ENCODE measurements around the gene RNF43. TPM values are rescaled to one million over a fixed set of nuclear protein-coding genes. Genes with fewer than 3 reads are reported as not detected.

RNF43 gene
- total RNA-seq, 4 donors from 2014 or later: 6.4 to 13.8 (median 8.1) TPM

GRCh38 chr17:58376472-58377000 lies 40.8 kb downstream of the RNF43 start:
- no peak for DNase-seq
- peaks cover 0 to 10% (median 0%) of the 10 kb centered on the region in 3 donors for H3K36me3 ChIP-seq
- no peaks in the 10 kb centered on the region for H3K27me3 ChIP-seq
- peaks cover 3 to 32% (median 4%) of the 10 kb centered on the region in 3 donors for H3K4me1 ChIP-seq
- TF ChIP-seq POLR2A (IDR thresholded peaks at IDR 0.05): no peak
- H3K4me3 ChIP-seq: no peak overlapping the region
- H3K27ac ChIP-seq: peak overlapping the region in 3 of 4 donors; percentile 60 to 78 (median 65)
- WGBS, 2 donors: 64 to 72% methylated on average over 4 of the region's 4 CpGs
- H3K9me3 ChIP-seq: no peaks in the 10 kb centered on the region
- intact Hi-C loops (cut with DNase I): no loop called here

GRCh38 chr17:58375811-58376210 lies 41.5 kb downstream of the RNF43 start:
- intact Hi-C loops (cut with DNase I): no loop called here
- WGBS, 2 donors: 79 to 92% methylated on average over 2 of the region's 2 CpGs
- TF ChIP-seq POLR2A (IDR thresholded peaks at IDR 0.05) (no peak), CTCF (IDR thresholded peaks at IDR 0.05) (no peak)
- Histone ChIP-seq H3K4me3 (no peak overlapping the region), H3K27ac (no peak overlapping the region), H3K4me1 (peaks cover 3 to 37% (median 4%) of the 10 kb centered on the region in 3 donors), H3K27me3 (no peaks in the 10 kb centered on the region), H3K36me3 (peaks cover 0 to 13% (median 0%) of the 10 kb centered on the region in 3 donors), H3K9me3 (no peaks in the 10 kb centered on the region)
- no peak for DNase-seq

- no peaks in the 10 kb centered on the region for H3K9me3 ChIP-seq
- H3K36me3 ChIP-seq: peaks cover 0 to 18% (median 0%) of the 10 kb centered on the region in 3 donors
- DNase-seq: no peak
- H3K4me3 ChIP-seq: no peak overlapping the region
- peaks cover 3 to 40% (median 4%) of the 10 kb centered on the region in 3 donors for H3K4me1 ChIP-seq
- no peaks in the 10 kb centered on the region for H3K27me3 ChIP-seq
- no peak for TF ChIP-seq CTCF (IDR thresholded peaks at IDR 0.05)
- TF ChIP-seq POLR2A (IDR thresholded peaks at IDR 0.05): no peak
- no peak overlapping the region for H3K27ac ChIP-seq
- 83 to 84% methylated on average over 5 of the region's 5 CpGs for WGBS, 2 donors
- intact Hi-C loops (cut with DNase I): no loop called here
Measured at GRCh38 chr17:58375256-58375655, 42.1 kb downstream of the RNF43 start.

- H3K27ac ChIP-seq: no peak overlapping the region
- no peaks in the 10 kb centered on the region for H3K27me3 ChIP-seq
- intact Hi-C loops (cut with DNase I): no loop called here
- H3K4me1 ChIP-seq: peaks cover 3 to 53% (median 8%) of the 10 kb centered on the region in 3 donors
- no peak overlapping the region for H3K4me3 ChIP-seq
- WGBS, 2 donors: 97 to 100% methylated on average over 1 of the region's 1 CpG
- DNase-seq: no peak
- TF ChIP-seq CTCF (IDR thresholded peaks at IDR 0.05) (no peak), POLR2A (IDR thresholded peaks at IDR 0.05) (no peak)
- no peaks in the 10 kb centered on the region for H3K9me3 ChIP-seq
- H3K36me3 ChIP-seq: peaks cover 0 to 18% (median 0%) of the 10 kb centered on the region in 3 donors
Measured at GRCh38 chr17:58373923-58374322, 43.4 kb downstream of the RNF43 start.

GRCh38 chr17:58373003-58373402 lies 44.3 kb downstream of the RNF43 start:
- 84 to 86% methylated on average over 5 of the region's 5 CpGs for WGBS, 2 donors
- no peak for DNase-seq
- H3K27me3 ChIP-seq: no peaks in the 10 kb centered on the region
- H3K4me1 ChIP-seq: peaks cover 3 to 60% (median 8%) of the 10 kb centered on the region in 3 donors
- TF ChIP-seq CTCF (IDR thresholded peaks at IDR 0.05) (no peak), POLR2A (IDR thresholded peaks at IDR 0.05) (no peak)
- H3K4me3 ChIP-seq: no peak overlapping the region
- H3K27ac ChIP-seq: no peak overlapping the region
- peaks cover 0 to 18% (median 0%) of the 10 kb centered on the region in 3 donors for H3K36me3 ChIP-seq
- H3K9me3 ChIP-seq: no peaks in the 10 kb centered on the region
- intact Hi-C loops (cut with DNase I): no loop called here
